ENCODE results near the gene ANXA9. TPM values are rescaled to one million over a fixed set of nuclear protein-coding genes. Genes with fewer than 3 reads are reported as not detected.

The ANXA9 gene
- total and polyA plus RNA-seq, 2 experiments from 2014 or later: 1.4 to 2.2 TPM

DNA sequence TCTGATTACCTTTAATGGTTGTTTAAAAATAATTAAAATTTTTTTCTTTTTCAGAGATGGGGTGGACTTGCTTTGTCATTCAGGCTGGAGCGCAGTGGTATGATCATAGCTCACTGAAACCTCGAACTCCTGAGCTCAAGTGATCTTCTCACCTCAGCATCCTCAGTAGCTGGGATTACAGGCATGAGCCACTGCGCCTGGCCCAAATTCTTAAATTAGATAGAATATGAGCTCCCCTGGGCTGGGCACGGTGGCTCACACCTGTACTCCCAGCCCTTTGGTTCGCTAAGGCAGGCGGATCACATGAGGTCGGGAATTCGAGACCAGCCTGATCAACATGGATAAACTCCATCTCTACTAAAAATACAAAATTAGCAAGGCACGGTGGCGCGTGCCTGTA, 24.4 kb upstream of the ANXA9 start:
- Mint-ChIP-seq H3K27ac (no peak overlapping the region), H3K4me1 (no peaks in the 10 kb centered on the region), H3K9me3 (no peaks in the 10 kb centered on the region), H3K36me3 (ENCODE audit: low read depth) (peaks cover 83% of the 10 kb centered on the region), H3K4me3 (no peak overlapping the region), H3K27me3 (ENCODE audit: insufficient read depth, low read depth, poor library complexity) (peaks cover 4% of the 10 kb centered on the region)
- peaks cover 44% of the 10 kb centered on the region for H3K36me3 ChIP-seq (ENCODE audit: insufficient read depth)
- H3K79me2 ChIP-seq (replicated peaks; ENCODE audit: insufficient read depth): no peaks in the 10 kb centered on the region
- ATAC-seq (no peak), DNase-seq (ENCODE audit: low spot score) (no peak)
- no peak overlapping the region for H3K4me2 ChIP-seq
- H3K4me3 ChIP-seq: no peak overlapping the region
- no peaks in the 10 kb centered on the region for H3K9me2 ChIP-seq (ENCODE audit: insufficient read depth)
- TF ChIP-seq NANOG (IDR thresholded peaks at IDR 0.05; ENCODE audit: borderline replicate concordance) (no peak), ZNF331 (CRISPR knock-in tag; IDR thresholded peaks at IDR 0.05; ENCODE audit: low read depth) (no peak)
- H2AFZ ChIP-seq: no peak overlapping the region
- no peaks in the 10 kb centered on the region for H3K27me3 ChIP-seq (ENCODE audit: insufficient read depth)
- H4K20me1 ChIP-seq (replicated peaks; ENCODE audit: insufficient read depth): peaks cover 4% of the 10 kb centered on the region; the same call in 1 of the 2 replicates
- H3F3A ChIP-seq (replicated peaks; ENCODE audit: low read depth): 0 out of 2 replicates have a peak, but pooled peaks cover 3% of the 10 kb centered on the region
- no peak overlapping the region for H3K27ac ChIP-seq (ENCODE audit: low read depth)
- H3K4me1 ChIP-seq (ENCODE audit: insufficient read depth): no peaks in the 10 kb centered on the region

DNA sequence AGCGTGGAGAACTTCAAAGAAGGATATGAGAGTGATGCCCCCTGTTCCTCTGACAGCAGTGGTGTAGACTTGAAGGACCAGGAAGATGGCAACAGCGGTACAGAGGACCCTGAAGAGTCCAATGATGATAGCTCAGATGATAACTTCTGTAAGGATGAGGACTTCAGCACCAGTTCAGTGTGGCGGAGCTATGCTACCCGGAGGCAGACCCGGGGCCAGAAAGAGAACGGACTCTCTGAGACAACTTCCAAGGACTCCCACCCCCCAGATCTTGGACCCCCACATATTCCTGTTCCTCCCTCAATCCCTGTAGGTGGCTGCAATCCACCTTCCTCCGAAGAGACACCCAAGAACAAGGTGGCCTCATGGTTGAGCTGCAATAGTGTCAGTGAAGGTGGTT, 21.4 kb upstream of the ANXA9 start:
- no peak overlapping the region for H2AFZ ChIP-seq
- no peak overlapping the region for H3K4me3 ChIP-seq
- peaks cover 87% of the 10 kb centered on the region for H3K36me3 Mint-ChIP-seq (ENCODE audit: low read depth)
- no peak overlapping the region for H3K27ac Mint-ChIP-seq
- H3F3A ChIP-seq (replicated peaks; ENCODE audit: low read depth): peaks cover 18% of the 10 kb centered on the region; the same call in 1 of the 2 replicates
- DNase-seq (ENCODE audit: low spot score) (no peak), ATAC-seq (no peak)
- no peak overlapping the region for H3K4me3 Mint-ChIP-seq
- no peak overlapping the region for H3K27ac ChIP-seq (ENCODE audit: low read depth)
- no peaks in the 10 kb centered on the region for H3K9me2 ChIP-seq (ENCODE audit: insufficient read depth)
- no peaks in the 10 kb centered on the region; the same call in 2 of the 3 replicates for H3K9me3 Mint-ChIP-seq
- no peaks in the 10 kb centered on the region for H3K79me2 ChIP-seq (replicated peaks; ENCODE audit: insufficient read depth)
- H3K4me1 Mint-ChIP-seq: no peaks in the 10 kb centered on the region
- TF ChIP-seq STAT1 (IDR thresholded peaks at IDR 0.05; ENCODE audit: unreplicated experiment) (no peak), EZH2 (IDR thresholded peaks at IDR 0.05; ENCODE audit: low read depth, unreplicated experiment) (no peak), ZNF331 (CRISPR knock-in tag; IDR thresholded peaks at IDR 0.05; ENCODE audit: low read depth) (no peak), POLR2AphosphoS5 (IDR thresholded peaks at IDR 0.05; ENCODE audit: low read depth) (no peak), JUNB (IDR thresholded peaks at IDR 0.05; ENCODE audit: unreplicated experiment) (no peak), CREB1 (CRISPR knock-in tag; IDR thresholded peaks at IDR 0.05; ENCODE audit: low read depth) (no peak), NANOG (IDR thresholded peaks at IDR 0.05; ENCODE audit: borderline replicate concordance) (no peak)
- TF ChIP-seq, protein P1, sequence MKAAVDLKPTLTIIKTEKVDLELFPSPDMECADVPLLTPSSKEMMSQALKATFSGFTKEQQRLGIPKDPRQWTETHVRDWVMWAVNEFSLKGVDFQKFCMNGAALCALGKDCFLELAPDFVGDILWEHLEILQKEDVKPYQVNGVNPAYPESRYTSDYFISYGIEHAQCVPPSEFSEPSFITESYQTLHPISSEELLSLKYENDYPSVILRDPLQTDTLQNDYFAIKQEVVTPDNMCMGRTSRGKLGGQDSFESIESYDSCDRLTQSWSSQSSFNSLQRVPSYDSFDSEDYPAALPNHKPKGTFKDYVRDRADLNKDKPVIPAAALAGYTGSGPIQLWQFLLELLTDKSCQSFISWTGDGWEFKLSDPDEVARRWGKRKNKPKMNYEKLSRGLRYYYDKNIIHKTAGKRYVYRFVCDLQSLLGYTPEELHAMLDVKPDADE (IDR thresholded peaks at IDR 0.05): no peak
- TF ChIP-seq, protein P2, sequence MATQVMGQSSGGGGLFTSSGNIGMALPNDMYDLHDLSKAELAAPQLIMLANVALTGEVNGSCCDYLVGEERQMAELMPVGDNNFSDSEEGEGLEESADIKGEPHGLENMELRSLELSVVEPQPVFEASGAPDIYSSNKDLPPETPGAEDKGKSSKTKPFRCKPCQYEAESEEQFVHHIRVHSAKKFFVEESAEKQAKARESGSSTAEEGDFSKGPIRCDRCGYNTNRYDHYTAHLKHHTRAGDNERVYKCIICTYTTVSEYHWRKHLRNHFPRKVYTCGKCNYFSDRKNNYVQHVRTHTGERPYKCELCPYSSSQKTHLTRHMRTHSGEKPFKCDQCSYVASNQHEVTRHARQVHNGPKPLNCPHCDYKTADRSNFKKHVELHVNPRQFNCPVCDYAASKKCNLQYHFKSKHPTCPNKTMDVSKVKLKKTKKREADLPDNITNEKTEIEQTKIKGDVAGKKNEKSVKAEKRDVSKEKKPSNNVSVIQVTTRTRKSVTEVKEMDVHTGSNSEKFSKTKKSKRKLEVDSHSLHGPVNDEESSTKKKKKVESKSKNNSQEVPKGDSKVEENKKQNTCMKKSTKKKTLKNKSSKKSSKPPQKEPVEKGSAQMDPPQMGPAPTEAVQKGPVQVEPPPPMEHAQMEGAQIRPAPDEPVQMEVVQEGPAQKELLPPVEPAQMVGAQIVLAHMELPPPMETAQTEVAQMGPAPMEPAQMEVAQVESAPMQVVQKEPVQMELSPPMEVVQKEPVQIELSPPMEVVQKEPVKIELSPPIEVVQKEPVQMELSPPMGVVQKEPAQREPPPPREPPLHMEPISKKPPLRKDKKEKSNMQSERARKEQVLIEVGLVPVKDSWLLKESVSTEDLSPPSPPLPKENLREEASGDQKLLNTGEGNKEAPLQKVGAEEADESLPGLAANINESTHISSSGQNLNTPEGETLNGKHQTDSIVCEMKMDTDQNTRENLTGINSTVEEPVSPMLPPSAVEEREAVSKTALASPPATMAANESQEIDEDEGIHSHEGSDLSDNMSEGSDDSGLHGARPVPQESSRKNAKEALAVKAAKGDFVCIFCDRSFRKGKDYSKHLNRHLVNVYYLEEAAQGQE (IDR thresholded peaks at IDR 0.05; ENCODE audit: unreplicated experiment): no peak
- peaks cover 6% of the 10 kb centered on the region for H4K20me1 ChIP-seq (replicated peaks; ENCODE audit: insufficient read depth)
- no peaks in the 10 kb centered on the region for H3K27me3 ChIP-seq (ENCODE audit: insufficient read depth)
- peaks cover 47% of the 10 kb centered on the region for H3K36me3 ChIP-seq (ENCODE audit: insufficient read depth)
- H3K4me2 ChIP-seq: no peak overlapping the region
- H3K4me1 ChIP-seq (ENCODE audit: insufficient read depth): no peaks in the 10 kb centered on the region
- peaks cover 4% of the 10 kb centered on the region for H3K27me3 Mint-ChIP-seq (ENCODE audit: insufficient read depth, low read depth, poor library complexity)
